GM19025 (cell line): Measurements from ENCODE around the gene LIM2.

Experiments
- ATAC-seq: cut with Tn5 transposase; IDR thresholded peaks from one replicate; pipeline ENCODE4 v1.9.1; 2021; ENCODE audit warnings: mild to moderate bottlenecking, low read depth, moderate library complexity; ENCODE audit not compliant: unreplicated experiment

Gene LIM2

DNA sequence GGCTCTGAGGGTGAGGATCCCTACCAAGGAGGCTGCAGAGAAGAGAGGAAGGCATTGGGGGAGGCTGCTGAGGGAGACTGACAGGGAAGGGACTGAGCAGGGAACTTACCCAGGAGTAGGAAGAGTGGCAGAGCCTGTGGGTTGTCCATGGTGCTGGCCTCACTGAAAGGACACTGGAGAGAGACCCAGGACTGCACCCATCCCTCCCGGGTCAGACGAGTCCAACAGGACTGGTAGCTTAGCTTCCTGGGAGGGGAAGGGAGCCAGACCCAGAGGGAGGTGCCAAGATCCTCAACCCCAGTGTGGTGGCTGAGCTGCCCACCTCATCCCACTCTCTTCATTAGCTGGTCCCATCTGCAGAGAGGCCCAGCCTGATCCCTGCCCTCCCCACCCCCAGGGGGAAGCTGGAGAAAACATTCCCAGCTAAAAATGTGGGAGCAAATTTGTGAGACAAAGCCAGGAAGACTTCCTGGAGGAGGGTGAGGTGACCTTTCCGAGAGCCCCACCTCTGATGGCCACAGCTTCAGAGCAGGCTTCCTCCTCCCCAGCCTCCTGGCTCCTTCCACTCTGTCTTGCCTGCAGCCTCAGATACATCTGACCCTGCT, 45.7 kb downstream of the LIM2 start, which contains the start of gene VSIG10L:
TSS of gene VSIG10L (minus strand) at position 164 of the 605 bp plus-strand sequence. CDS start at position 149, 15 bp downstream.
- no peak for ATAC-seq

DNA sequence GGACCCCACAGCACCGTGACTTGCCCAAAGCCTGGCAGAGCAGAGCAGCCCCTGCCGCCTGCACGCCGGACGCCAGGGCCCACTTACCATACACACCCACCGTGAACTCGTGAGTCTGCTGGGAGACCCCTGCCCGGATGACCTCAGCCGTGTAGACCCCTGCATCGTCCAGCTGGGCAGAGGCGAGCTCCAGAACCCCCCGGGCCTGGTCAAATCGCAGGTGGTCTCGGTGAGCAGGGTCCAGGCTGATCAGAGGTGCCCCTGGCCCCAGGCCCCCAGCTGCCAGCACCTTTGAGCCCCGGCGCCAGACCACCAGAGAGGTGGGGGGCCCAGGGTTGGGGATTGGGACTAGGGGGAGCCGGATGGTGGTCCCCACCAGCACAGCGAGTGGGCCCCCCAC, 46.7 kb downstream of the LIM2 start:
- no peak for ATAC-seq

DNA sequence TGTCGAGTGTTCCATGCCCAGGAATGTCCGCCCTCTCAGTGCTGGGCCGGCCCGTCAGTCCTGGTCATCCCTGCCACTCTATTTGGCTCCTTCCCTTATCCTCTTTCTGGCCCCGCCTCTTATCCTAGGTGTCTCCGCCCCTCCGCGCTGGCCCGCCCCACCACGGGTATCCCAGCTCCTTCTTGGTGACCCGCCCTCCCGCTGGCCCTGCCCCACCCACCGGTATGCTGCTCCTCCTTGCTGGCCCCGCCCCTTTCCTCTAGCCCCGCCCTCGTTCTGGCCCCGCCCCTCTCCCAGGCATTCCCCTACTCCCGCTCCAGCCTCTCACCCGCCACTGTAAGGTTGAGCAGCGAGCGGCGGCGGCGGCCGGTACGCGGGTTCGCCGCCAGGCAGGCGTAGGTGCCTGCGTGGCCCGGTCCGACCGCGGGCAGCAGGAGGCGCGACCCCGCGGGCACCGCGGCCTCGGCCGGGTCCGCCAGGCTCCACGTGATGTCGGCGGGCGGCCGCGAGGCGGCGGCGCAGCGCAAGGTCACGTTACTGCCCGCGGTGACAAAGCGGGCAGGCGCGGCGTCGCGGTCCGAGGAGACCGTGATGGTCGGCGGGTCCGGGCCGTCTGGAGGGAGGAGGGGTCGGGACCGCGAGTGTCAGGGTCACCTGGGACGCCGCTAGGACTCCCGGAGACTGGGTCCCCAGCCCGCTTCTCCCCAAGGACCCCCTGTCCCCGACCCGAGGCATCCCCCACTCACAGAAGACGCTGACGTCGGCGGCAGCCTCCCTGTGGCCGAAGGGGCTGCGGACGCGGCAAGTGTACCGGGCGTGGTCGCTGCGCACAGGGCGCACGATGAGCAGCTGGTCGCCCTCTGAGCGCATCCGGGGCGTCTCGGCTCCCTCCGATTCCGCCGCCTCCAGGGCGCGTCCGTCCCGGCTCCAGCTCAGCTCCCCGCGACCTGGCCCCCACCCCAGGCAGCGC, 47.8 kb downstream of the LIM2 start:
- peak; percentile 45 for ATAC-seq

DNA sequence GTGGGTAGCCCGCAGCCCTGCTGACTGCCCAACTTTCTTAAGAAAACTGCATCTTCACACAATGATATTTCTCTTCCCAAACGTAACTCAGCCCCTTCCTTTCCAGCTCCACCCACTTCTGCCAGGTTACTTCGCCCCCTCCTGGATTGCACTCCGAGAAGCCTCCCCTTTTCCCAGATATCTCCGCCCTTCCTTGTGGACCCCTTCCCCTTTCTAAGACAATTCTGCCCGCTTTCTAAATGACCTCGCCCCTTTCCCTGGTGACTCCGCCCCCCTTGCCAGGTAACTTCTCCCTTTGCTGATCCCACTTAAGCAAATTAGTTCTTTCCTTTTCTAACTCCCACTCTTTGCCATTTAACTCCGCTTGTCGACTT, 48.5 kb downstream of the LIM2 start:
- no peak for ATAC-seq

DNA sequence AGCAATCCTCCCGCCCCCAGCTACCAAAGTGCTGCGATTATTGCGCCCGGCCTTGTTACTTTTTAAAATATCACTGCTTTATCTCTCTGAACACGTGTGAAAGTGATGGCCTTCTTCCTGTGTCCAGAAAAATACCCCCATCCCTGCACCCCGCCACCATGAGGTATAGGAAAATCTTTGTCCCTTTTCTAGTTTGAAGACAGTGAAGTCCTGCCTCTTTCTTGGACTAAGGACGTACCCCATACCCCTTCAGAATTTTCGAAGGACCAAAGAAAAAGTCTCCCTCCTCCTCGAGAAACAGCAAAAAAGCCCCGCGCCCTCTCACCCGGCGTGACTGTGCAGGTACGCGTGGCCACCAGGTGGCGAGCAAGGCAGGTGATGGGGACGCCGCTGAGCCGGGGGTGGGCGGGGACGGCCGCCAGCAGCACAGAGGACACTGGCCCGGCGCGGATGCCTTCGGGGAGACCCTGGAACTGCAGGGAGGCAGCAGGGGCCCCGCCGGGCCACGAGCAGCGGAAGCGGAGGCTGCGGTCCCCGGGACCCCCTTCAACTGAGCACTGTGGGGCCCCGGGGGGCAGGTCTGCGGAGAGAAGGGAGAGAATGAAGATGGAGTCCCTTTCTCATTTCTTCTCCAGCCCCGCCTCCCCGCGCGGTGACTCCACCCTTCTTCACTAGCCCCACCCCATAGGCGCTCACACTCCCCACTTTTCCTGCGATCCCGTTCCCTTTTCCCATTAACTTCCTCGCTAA, 49.0 kb downstream of the LIM2 start:
- peak; percentile 56 for ATAC-seq

DNA sequence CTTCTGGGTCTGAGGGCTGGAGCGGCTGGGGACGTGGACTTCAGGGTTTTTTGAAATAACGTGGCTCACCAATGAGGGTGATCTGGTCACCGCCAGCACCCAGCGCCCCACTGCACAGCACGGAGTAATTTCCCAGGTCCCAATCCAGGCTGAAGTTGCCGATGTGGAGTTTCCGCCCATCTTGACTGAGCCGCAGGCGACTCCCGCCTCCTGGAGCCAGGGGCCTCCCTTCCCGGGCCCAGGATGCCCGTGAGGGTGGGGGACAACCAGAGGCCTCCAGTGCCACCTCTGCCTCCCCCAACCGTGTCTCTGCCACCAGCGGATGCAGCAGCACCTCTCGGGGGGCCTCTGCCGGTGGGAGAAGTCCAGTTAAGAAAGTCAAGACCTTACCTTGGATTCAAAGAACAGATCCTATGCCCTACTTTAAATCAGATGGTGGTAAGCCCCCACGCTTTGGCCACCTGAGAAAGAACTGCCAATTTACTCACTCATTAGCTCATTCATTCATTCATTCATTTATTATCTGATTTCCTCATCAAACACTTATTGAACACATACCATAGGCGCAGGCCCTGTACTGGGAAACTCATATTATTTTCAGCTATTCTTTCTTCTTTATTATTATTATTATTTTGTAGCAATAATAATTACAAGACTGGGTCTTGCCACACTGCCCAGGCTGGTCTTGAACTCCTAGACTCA, 49.8 kb downstream of the LIM2 start:
- ATAC-seq, result no peak

DNA sequence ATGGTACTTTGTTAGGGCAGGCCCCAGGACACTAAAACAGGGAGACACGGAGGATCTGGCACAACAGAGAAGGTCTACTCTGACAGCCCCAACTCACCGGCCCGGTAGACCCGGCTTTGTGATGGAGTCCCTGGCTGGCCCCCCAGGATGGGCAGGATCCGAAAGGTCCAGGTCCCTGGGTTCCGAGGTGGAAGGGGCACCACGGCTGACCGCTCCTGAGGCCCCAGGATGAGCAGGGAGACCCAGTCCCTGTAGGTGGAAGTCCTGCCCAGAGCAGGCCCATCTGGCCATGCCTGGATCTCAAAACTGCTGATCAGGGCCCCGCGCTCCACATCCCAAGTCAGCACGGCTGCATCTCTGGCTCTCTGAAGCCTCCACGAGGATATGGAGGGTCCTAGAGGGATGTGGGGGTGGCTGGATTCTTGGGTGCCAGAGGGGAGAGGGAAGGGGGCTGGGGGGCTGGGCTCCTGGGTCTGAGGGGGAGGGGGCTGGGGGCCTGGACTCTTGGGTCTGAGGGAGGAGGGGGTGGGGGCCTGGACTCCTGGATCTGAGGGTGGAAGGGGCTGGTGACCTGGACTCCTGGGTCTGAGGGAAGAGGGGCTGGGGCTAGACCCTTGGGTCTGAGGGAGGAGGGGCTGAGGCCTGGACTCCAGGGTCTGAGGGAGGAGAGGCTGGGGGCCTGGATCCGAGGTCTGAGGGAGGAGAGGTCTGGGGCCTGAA, 50.5 kb downstream of the LIM2 start:
- ATAC-seq, result no peak

DNA sequence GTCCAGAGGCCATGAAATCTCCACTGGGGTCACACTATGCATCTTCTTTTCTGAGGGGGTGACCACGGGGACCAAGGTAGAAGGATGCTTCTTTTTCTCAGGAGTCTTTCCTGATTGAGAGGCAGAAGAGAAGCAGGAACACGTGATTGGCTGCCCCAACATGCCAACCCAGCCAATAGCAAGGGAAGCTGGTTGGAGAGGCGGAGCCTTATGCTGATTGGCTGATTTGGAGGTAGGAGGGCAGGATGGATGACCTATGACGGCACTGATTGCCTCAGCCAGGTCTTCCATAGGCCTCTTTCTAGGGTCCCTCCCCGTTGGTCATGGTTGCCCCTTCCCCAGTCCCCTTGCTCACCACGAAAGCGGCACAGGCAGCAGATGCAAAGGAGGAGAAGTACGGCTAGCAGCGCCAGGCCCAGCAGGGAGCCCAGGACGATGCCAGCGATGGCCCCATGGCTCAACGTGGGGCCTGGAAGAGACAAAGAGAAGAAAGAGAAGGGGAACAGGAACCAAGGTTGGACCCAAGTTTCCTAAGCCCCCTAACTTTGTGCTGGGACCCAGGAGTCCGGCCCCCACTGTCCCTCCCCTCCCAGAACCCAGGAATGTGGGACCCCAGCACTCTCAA, 53.8 kb downstream of the LIM2 start:
- ATAC-seq, result no peak

DNA sequence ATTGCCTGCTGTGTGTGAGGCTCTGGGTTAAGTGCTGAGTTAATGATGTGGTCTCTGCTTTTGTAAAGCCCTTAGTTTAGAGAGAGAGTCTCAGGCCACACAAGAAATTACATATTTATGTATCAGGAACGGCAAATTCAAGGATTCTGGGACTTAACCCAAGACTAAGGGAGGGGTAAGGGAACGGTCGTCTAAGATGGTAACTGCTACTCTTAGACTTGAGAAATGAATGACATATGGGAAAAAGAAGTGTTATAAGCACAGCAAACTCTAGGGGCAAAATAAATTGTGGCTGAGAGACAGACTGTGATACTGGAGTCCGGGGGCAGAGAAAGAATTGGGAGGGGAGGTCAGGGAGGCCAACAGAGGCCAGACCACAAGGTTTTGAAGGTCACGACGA, 56.1 kb downstream of the LIM2 start:
- ATAC-seq, result no peak

DNA sequence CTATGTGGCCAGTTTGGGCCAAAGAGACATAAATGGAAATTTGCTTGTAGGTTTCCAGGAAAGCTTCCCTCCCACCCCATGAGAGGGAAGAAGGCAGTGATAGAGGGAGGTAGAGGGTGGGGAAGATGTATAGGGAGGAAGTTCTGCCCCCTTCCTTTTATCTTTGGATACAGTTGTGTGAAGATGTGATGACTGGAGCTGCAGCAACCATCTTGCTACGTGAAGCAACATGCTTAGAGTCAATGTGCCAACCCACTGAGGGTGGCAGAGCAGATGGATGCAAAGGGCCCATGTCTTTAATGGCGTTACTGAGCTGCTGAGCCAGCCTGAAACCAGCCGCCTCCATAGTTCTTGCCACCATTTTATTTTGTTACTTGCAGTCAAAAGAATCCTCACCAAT, 56.6 kb downstream of the LIM2 start:
- ATAC-seq, result no peak

DNA sequence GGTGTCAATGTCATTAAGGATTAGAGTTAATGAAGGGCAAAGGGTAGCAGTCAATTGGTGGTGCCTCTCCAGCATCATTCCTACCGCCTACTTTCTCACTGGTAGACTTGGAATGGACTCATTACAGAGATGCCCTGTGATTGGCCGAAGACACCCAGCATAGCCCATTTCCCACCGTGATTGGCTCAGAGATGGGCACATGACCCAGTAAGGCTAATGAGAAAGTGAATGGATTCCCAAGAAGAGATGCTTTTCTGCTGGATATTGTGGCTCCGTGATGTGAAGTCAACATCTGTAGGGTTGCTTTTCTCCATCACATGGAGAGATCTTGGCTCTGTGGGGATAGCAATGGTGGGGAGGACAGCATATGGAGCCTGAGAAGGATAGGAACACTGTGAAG, 57.4 kb downstream of the LIM2 start:
- ATAC-seq, result no peak
